Raji (cell line): Measurements from ENCODE around the gene AHCYL2.

ENCODE experiments used
- POLR2A ChIP-seq: IDR thresholded peaks from 2 replicates; pipeline ENCODE4 v1.6.1; 2011; ENCODE audit warnings: low read depth, low read length, control low read depth; ENCODE audit not compliant: insufficient read depth

Gene AHCYL2

GRCh38 chr7:129394982-129395914, 170.4 kb downstream of the AHCYL2 start:
- TF ChIP-seq POLR2A, result no peak

- no peak for TF ChIP-seq POLR2A
Observed at GRCh38 chr7:129401228-129401966, 176.6 kb downstream of the AHCYL2 start.

- TF ChIP-seq POLR2A, result no peak
Observed at GRCh38 chr7:129401967-129402860, 177.4 kb downstream of the AHCYL2 start.

- TF ChIP-seq POLR2A, result no peak
Observed at GRCh38 chr7:129405527-129405926, 180.7 kb downstream of the AHCYL2 start.

- TF ChIP-seq POLR2A, result no peak
Observed at GRCh38 chr7:129412501-129412900, 187.7 kb downstream of the AHCYL2 start.

GRCh38 chr7:129417073-129417472, 192.2 kb downstream of the AHCYL2 start:
- TF ChIP-seq POLR2A, result no peak

GRCh38 chr7:129421717-129422250, 197.0 kb downstream of the AHCYL2 start:
- no peak for TF ChIP-seq POLR2A

- TF ChIP-seq POLR2A, result no peak
Observed at GRCh38 chr7:129422727-129423126, 197.9 kb downstream of the AHCYL2 start.

GRCh38 chr7:129423700-129424410, 199.0 kb downstream of the AHCYL2 start:
- TF ChIP-seq POLR2A, result no peak

- TF ChIP-seq POLR2A, result no peak
Observed at GRCh38 chr7:129426482-129426881, 201.7 kb downstream of the AHCYL2 start.

GRCh38 chr7:129427526-129428045, 202.8 kb downstream of the AHCYL2 start:
- no peak for TF ChIP-seq POLR2A

- no peak for TF ChIP-seq POLR2A
Observed at GRCh38 chr7:129431911-129432643, 207.2 kb downstream of the AHCYL2 start.

- peak; percentile 79 for TF ChIP-seq POLR2A
Observed at GRCh38 chr7:129433847-129434674, 209.2 kb downstream of the AHCYL2 start, which contains the start of gene STRIP2. STRIP2 (plus strand) TSS chr7:129434432; CDS start chr7:129434473, 41 bp downstream.
